Ecto neural progenitor cell (in vitro differentiated cells): ENCODE measurements around the gene NDUFS2.

Experiments
- DNase-seq: peaks from one replicate; pipeline ENCODE4 v3.0.0-alpha.2; 2018; ENCODE audit warnings: low spot score

The NDUFS2 gene

GRCh38 chr1:161172776-161173376 is 29.3 kb upstream of the NDUFS2 start:
- DNase-seq = no peak

GRCh38 chr1:161173711-161174110 is 28.5 kb upstream of the NDUFS2 start:
- DNase-seq = no peak

- no peak for DNase-seq
These were observed 27.3 kb upstream of the NDUFS2 start for GRCh38 chr1:161174911-161175310.

GRCh38 chr1:161175771-161176453 is 26.3 kb upstream of the NDUFS2 start:
- DNase-seq = no peak

- no peak for DNase-seq
These were observed 25.6 kb upstream of the NDUFS2 start for GRCh38 chr1:161176468-161177111.

GRCh38 chr1:161177112-161177935 is 24.8 kb upstream of the NDUFS2 start, which contains the start of gene B4GALT3:
Gene B4GALT3 (minus strand): TSS chr1:161177507. CDS start chr1:161176060, 1,447 bp downstream.
- DNase-seq = peak; percentile 96

- no peak for DNase-seq
These were observed 24.3 kb upstream of the NDUFS2 start for GRCh38 chr1:161177936-161178244.

GRCh38 chr1:161179698-161180097 is 22.5 kb upstream of the NDUFS2 start:
- DNase-seq = no peak

- no peak for DNase-seq
These were observed 21.5 kb upstream of the NDUFS2 start for GRCh38 chr1:161180639-161181038.

- DNase-seq = no peak
These were observed 20.0 kb upstream of the NDUFS2 start for GRCh38 chr1:161182214-161182613.

GRCh38 chr1:161185282-161185682 is 16.9 kb upstream of the NDUFS2 start:
- no peak for DNase-seq

GRCh38 chr1:161185732-161186311 is 16.3 kb upstream of the NDUFS2 start:
- DNase-seq = no peak

- no peak for DNase-seq
These were observed 14.9 kb upstream of the NDUFS2 start for GRCh38 chr1:161187311-161187710.

- DNase-seq = no peak
These were observed 13.8 kb upstream of the NDUFS2 start for GRCh38 chr1:161188381-161188780.

GRCh38 chr1:161189036-161189435 is 13.1 kb upstream of the NDUFS2 start:
- no peak for DNase-seq

GRCh38 chr1:161190962-161191521 is 11.1 kb upstream of the NDUFS2 start:
- no peak for DNase-seq

GRCh38 chr1:161191971-161192370 is 10.2 kb upstream of the NDUFS2 start:
- no peak for DNase-seq

GRCh38 chr1:161192476-161193465 is 9.4 kb upstream of the NDUFS2 start:
- DNase-seq = peak; percentile 72

- DNase-seq = no peak
These were observed 8.5 kb upstream of the NDUFS2 start for GRCh38 chr1:161193561-161194235.

GRCh38 chr1:161195171-161195570 is 7.0 kb upstream of the NDUFS2 start:
- DNase-seq = no peak
